GM18498 (cell line): ENCODE results near the gene CLK3.
"Not testable (repeated sequence)": the region's sequence is repeated elsewhere in the genome, so short reads cannot be mapped to it uniquely, and the experiment has no call there.

ENCODE experiments used
- ATAC-seq: cut with Tn5 transposase; IDR thresholded peaks from one replicate; pipeline ENCODE4 v1.9.1; 2021; ENCODE audit warnings: mild to moderate bottlenecking, moderate library complexity; ENCODE audit not compliant: unreplicated experiment

The CLK3 gene

DNA sequence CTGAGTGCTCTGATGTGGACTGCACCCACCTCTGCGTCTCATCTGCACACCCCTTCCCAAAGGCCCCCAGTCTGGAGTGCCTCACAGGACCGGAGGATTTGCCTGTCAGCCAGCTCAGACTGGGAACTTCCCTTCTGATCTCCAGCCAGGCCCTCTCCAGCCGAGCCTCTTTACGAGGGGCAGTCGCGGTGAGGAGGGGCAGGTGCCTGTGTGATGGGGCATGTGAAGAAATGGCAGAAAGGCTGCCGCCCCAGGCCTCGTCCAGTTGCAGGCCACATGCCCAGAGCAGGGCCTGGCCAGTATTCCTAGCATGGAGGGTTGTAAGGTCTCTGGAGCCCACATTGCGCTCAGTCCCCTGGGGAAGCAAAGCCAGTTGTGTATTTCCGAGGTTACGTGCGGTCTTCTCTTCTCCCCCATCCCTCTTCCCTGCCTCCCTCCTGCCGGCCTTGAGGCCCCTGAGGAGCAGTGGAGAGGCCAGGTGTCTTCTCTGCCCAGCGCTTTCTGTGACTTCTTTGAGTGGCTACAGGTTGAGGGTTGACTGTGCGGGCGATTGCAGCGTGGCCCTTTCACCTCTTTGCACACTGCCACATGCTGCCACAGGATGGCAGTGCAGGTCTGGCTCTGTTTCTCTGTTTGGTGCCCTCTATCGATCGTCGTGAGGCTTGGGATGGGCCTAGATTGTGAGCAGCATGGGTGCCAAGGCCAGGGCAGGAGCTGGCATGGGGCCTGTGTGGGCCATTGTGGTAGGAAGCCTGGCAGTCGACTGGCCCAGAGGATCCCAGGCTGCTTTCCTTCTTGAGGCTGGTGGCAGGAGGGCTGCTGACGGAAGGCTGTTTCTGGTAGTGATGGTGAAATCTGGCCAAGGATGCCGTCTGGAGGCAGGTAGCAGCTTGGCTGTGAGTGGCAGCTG is 5.3 kb downstream of the CLK3 start:
- peak; percentile 60 for ATAC-seq

DNA sequence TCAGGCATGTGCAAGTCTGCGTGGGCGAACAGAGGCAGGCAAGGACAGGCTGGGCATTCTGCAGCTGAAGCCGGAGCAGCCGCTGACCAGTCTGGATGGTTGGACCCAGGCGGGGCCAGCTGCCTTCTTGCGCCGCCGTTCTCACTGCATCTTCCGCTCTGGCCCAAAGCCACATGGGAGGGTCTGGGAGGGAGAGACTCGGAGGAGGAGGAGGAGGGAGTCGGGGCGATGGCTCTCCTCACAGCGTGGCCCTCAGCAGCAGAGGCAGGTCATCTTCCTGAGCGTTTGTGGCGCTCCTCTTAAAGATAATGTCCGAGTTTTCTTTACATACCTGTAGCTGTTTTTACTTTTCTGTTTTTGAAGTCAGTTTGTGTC is 5.9 kb downstream of the CLK3 start:
- no peak for ATAC-seq

DNA sequence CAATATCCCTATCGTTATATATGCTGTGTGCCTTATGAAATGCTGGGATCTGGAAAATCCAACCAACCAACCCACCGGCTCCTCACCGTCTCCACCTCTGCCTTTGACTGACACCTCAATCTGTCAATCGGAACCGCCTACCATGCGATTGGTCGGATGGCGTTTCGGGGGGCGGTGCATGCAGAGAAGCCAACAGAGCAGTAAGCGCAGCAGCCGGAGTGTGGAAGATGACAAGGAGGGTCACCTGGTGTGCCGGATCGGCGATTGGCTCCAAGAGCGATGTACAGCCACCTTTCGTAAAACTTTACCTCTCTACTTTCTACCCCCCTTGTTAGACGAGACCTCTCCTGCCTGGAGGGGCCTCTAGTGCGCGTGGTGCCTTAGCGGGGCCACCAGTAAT is 6.3 kb downstream of the CLK3 start:
- no peak for ATAC-seq

DNA sequence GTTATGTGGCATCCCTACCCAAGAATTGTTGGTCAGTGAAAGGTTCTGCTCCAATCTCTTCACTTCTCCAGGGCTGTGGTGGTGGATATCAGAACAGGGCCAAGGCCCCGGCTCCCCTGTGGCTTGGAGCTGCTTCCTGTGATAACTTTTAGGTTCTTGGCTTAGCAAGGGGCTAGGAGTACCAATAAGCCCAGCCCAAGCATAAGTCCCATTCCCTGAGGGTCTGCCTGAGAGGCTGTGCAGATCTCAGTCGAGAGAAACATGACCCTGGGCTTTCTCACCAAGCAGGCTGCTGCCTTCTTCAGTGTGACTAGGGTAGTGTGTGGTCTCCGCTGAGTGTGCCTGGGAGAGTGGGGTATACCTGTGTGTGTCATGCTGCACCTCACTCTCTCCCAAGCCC is 7.1 kb downstream of the CLK3 start:
- ATAC-seq = no peak

DNA sequence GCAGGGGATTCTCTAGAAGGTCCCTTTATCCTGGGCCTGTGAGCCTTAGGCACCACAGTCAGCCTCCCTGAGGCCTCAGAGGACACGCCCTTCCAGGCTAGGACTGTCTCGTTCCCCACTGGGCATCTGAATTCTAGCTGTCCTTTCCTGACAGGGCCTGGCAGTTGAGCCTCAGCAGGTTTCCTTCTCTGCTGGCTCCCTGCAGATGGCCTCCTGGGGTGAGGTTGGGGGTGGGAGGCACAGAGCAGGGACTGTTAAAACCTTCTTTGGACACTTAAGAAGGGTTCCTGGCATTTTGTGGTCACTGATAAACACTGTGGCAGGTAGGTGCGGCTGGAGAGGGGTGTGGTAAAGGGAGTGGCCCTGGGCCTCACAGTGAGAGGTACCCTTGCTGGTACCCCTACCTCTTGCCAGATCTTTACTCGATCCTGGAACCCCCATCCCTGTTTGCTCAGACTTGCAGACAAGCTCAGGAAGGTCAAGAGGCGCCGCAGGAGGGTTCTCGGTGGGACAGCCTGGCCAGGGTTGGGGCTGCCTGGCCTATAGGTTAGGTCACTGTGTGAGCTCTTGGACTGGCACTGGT is 8.5 kb downstream of the CLK3 start:
- ATAC-seq = no peak

DNA sequence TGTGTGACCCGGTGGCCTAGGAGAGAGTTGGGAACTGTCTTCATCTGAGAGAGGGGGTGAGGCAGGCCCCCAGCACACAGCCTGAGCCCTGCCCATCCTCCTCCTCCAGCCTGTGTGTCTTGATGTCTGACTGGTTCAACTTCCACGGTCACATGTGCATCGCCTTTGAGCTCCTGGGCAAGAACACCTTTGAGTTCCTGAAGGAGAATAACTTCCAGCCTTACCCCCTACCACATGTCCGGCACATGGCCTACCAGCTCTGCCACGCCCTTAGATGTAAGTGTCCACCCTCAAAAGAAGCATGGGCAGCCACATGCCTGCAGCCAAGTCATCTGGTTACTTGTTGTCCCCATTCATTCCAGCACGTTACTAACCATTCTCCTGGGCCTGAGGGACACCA is 10.1 kb downstream of the CLK3 start:
- ATAC-seq = no peak

DNA sequence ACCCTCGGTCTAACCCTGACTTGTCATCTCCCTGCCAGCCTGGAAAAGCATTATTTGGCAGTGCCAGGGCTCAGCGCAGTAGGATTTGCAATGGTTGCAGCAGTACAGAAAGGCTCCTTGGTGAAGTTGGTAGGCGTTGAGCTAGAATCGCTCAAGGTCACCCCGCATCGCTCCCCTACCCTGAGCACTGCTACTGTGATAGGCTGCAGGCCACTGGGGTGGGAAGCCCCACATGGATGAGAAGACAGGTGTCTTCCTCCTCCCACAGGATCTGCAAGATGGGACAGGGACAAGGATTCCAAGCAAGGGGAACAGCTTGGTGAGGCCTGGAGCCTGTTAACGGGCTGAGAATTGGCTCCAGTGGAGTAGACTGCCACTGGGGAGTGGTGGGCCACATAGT is 10.7 kb downstream of the CLK3 start:
- ATAC-seq = no peak

DNA sequence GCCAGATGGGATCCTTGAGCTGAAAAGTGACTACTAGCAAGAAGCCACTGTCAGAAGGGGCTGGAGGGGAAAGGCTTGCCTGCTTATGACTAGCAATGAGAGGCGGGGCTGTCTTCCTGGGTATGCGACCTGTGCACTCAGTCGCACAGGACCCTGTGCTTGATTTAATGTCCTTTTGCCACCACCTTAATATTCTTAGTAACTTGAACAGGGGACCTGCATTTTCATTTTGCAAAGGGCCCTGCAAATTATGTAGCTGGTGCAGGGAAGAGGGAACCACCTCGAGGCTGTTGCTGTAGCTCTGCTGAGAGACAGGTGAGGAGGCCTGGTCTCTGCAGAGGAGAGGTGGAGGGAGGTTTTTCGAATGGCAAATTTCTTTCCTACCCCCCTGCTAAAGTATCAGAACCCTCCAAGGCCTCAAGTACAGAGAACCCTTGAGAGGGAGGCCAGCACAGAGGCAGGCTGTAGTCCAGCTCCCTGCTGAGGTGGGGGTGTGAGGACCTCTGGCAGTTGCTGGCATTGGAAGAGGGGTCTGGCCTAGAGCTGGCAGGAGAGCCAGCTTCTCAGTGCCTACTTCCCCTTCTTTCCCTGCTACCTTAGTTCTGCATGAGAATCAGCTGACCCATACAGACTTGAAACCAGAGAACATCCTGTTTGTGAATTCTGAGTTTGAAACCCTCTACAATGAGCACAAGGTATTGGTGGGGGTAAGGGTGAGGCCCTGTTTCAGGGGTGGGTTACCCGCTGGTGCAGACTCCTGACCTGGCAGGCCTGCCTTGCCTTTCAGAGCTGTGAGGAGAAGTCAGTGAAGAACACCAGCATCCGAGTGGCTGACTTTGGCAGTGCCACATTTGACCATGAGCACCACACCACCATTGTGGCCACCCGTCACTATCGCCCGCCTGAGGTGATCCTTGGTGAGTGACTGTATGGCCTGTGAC is 11.4 kb downstream of the CLK3 start:
- peak; percentile 79 for ATAC-seq

DNA sequence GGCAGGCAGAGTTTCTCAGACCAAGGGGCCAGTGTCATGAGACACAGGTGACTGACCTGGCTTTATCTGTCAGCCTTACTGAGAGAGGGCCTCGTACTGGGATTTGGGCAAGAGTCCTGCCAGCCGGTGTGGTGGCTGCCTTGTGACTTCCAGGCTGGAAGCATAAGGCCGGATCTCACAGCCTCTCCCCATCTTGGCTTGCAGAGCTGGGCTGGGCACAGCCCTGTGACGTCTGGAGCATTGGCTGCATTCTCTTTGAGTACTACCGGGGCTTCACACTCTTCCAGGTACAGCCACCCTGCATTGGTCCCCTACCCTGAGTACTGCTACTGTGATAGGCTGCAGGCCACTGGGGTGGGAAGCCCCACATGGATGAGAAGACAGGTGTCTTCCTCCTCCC is 12.1 kb downstream of the CLK3 start:
- ATAC-seq = no peak

DNA sequence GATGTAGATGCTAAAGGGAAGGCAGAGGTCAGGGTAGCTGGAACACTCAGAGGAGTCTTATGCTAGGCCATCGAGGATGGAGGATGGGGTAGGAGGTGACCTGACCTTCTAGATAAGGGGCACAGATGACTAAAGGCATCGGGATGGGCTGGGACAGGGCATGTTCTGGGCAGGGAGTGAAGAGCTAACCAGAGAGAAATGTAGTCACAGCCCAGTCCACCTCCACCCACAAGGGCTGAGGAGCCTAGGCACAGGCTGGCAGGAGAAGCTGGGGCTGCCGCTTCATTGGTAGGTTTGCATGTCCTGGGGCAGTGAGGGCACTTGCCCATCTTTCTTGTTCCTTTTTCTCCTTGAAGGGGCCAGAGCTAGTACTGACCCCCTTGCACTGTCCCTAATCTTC is 12.6 kb downstream of the CLK3 start:
- no peak for ATAC-seq

DNA sequence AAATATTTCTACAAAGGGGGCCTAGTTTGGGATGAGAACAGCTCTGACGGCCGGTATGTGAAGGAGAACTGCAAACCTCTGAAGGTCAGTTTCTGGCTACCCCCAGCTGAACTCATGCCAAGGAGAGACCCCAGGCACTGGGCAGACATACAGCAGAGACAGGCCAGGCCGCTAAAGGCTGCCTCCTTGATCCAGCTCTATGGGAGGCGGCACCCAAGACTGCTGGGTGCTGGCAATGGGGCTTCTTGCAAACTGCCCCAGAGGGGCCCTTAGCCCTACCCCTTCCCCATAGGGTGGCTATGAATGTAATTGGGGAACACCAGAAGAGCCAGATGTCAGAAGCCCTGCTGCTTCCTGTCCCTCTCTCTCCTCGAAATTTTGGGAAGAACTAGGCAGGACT is 13.3 kb downstream of the CLK3 start:
- ATAC-seq = no peak

DNA sequence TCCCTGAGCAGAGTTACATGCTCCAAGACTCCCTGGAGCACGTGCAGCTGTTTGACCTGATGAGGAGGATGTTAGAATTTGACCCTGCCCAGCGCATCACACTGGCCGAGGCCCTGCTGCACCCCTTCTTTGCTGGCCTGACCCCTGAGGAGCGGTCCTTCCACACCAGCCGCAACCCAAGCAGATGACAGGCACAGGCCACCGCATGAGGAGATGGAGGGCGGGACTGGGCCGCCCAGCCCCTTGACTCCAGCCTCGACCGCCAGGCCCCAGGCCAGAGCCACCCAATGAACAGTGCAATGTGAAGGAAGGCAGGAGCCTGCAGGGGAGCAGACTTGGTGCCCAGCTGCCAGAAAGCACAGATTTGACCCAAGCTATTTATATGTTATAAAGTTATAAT is 14.1 kb downstream of the CLK3 start:
- not testable (repeated sequence) for ATAC-seq

DNA sequence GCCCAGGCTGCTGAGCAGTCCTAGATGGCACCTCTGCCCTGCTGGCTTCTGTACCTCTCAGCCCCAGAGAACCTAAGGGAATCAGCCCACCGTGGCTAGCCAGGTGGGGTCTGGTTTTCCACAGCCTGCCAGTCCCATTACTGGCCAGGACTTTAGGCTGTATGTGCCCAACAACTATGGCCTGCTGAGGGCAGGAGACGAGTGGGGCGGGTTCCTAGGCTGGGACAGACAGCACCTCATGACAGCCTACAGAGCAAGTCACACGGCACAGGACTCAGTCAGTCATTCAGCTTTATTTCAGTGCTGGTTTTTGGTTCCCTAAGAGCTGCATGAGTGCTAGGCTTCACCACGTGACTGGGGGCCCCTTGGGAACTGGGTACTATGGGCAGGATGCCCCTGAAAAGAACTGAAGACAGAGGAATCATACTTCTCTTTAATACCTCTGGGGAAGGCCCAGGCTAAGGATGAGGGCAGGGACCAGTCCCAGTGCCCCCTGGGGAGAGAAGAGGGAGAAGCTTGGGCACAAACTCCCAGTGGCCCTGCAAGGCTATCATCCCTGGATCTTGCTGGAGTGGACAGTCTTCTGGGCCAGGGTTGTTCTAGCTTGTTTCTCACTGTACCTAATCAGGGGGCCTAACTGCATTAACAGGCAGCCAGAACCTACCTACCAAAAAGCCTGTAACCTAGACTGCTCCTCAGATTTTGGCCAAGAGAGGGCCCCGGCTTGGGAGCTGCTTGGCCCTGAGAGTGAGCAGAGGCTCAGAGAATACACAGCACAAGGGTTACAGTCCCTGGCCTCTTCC is 14.8 kb downstream of the CLK3 start:
- ATAC-seq = no peak

DNA sequence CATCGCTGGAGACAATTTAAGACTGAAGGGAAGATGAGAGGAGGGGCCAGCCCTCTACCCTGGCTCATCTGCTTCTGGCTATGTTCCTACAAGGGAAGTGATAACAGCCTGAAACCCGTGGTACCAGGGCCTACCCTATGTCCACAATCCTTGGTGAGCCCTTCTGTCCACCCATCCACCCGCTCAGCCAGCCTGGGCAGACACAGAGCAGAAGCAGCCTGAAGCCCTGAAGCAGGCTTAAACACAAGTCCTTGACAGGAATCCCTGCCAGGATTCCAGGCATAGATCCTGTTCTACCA is 15.4 kb downstream of the CLK3 start:
- ATAC-seq = no peak

DNA sequence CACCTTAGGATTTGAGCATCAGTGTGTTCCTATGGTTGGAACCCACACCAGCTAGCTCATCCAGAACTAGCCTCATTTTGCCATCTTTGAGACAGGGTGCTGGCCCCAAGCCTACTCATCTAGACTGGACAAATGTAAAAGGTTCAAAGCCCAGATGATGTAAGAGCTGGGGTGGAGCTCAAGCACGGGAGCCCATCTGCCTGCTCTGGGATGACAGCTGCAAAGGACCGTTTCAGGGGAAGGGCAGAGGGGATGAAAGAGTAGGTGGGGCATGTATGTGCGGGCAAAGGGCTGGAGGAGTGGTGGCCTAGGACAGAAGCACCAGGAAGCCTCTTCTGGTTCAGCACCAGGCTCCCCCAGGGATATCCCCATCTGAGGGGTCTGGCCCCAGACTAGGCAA is 15.8 kb downstream of the CLK3 start:
- ATAC-seq = no peak

DNA sequence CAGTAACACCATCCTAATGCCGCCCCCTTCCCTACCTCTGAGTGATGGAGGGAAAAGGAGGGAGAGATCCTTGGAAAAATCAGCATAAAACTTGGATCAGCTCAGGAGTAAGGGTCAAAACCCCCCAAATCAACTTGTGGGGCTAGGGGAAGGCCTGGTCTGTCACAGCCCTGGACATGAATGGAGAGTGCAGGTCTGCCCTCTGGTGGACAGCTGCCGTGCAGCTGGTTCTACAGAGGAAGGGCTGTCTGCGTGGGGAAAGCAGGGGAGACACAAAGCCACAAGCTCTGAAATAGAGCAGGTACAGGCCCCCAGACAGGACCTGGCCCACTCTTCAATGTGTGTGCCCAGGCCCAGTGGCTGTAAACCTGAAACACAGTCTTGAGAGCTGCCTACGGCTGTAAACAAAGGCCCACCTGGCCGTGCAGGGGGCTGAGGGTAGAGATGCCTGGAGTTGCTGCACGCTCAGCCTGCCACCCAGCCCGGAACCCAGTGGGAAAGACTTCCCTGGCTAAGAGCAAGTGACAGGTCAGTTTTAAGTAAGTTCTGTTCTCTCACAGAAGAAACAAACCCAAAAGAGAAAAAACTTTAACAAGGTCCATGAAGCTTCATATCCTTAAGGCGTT is 16.4 kb downstream of the CLK3 start:
- ATAC-seq = no peak

DNA sequence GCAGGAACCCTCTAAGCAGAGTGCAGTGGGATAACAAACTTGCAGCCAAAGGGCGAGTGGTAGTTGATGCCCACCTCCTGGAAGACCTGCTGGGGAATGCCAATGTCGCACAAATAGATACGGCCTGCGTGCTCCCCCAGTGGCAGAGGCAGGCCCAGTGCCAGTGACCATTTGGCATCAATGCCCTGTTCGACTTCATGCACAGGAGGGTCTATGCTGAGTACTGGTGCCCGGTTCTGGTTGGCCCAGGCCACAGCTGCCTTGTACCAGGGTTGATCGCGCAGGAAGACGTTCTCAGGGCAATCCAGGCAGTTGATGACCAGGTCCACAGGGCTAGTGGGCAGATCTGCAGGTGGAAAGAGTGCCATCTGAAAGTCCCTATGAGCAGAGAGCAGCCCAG is 17.0 kb downstream of the CLK3 start:
- ATAC-seq = no peak

DNA sequence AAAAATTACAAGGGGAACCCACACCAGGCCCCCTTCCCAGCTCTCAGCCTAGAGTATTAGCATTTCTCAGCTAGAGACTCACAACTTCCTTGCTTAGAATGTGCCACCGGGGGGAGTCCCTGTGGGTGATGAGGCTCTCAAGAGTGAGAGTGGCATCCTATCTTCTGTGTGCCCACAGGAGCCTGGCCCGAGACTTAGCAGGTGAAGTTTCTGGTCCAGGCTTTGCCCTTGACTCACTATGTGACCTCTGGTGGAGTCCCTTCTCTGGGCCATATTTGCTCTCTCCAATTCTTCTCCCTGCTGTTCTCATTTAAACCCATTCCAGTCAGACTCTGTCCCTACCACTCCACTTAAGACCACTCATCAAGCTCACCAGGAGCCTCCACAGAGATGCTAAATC is 18.1 kb downstream of the CLK3 start:
- no peak for ATAC-seq

DNA sequence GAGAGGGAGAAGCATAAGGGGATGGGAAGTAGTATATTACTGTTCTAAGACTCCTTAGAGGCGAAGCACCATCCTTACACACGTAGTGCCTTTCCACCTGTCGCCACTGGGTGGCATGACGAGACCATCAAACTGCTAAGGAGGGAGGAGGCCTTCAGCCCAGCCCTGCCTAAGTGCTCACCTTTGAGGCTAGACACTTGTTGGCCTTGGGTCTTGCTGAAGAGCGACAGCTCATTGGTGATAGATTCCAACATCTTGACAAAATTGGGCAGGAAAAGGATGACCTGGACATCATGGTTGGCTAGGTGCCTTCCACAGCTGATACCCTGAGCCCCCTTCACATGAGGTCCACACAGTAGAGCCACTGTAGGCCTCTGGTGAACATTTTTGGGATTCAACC is 19.6 kb downstream of the CLK3 start:
- ATAC-seq = no peak

DNA sequence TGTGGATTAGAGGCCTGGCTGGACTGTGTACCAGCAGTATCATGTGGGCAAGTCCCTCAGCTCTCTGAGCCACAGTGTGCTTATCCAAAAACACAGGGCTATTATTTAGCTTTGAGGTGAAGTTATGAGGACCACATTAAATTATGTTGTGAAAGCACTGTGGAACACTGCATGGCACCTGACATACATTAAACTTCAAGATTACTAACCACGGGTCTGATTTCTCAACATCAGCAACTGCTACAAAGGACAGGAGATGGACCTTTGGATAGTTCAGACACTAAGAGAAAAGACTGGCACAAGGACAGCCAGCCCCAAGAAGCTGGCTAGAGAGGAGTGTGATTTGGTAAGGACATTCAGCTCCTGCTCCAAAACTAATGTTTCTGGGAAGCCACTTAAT is 21.3 kb downstream of the CLK3 start:
- ATAC-seq = no peak

DNA sequence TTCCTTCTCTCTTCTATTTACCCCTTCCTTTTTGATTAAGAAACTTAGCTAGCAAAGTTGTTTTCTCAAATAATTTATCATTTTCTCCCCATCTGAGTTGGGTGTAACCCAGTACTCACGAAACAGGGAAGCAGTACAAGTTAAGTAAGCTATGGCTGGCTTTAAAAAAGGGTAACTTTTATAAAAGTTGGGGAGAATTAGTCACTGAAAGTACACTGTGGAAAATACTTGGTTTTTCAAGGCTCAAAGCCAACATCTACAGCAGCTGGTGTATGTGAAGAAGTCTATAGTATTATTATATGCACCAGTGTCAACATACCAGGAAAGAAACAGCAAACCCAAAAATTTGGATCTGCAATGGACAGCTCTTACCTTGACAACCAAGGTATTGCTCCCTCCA is 25.5 kb downstream of the CLK3 start:
- no peak for ATAC-seq
